GM12874 (cell line): ENCODE measurements around the gene THUMPD2.

ENCODE experiments used
- CTCF ChIP-seq: IDR thresholded peaks from 2 replicates; pipeline ENCODE4 v1.5.1; 2011; ENCODE audit warnings: low read depth, mild to moderate bottlenecking, control low read depth, low read length, moderate library complexity; ENCODE audit not compliant: insufficient read depth

The THUMPD2 gene

GRCh38 chr2:39723946-39724827, 54.9 kb downstream of the THUMPD2 start:
- TF ChIP-seq CTCF = no peak

GRCh38 chr2:39723497-39723896, 55.6 kb downstream of the THUMPD2 start:
- no peak for TF ChIP-seq CTCF

- TF ChIP-seq CTCF = no peak
These were observed 58.1 kb downstream of the THUMPD2 start for GRCh38 chr2:39720970-39721369.

GRCh38 chr2:39719317-39719716, 59.7 kb downstream of the THUMPD2 start:
- no peak for TF ChIP-seq CTCF

- no peak for TF ChIP-seq CTCF
These were observed 60.6 kb downstream of the THUMPD2 start for GRCh38 chr2:39718483-39718882.

- no peak for TF ChIP-seq CTCF
These were observed 62.0 kb downstream of the THUMPD2 start for GRCh38 chr2:39717067-39717466.

GRCh38 chr2:39715822-39716221, 63.2 kb downstream of the THUMPD2 start:
- TF ChIP-seq CTCF = no peak
